PFSK-1 (cell line): Measurements from ENCODE around the gene ARHGEF3.

Experiments used
- TAF1 ChIP-seq: IDR thresholded peaks from 2 replicates; pipeline ENCODE4 v1.6.1; 2012; ENCODE audit warnings: low read length, control low read depth, borderline replicate concordance; ENCODE audit not compliant: insufficient read depth
- TF ChIP-seq, protein P1 (sequence below), 2 experiments: IDR thresholded peaks; 2 replicates each; pipeline versions ENCODE4 v1.6.1 to v1.8.0; 2011 to 2012; ENCODE audit warnings: low read depth in 2 of 2, low read length in 2 of 2, control low read depth in 1 of 2, inconsistent platforms in 1 of 2, mild to moderate bottlenecking in 1 of 2, moderate library complexity in 1 of 2; ENCODE audit not compliant: insufficient read depth in 1 of 2

DNA sequence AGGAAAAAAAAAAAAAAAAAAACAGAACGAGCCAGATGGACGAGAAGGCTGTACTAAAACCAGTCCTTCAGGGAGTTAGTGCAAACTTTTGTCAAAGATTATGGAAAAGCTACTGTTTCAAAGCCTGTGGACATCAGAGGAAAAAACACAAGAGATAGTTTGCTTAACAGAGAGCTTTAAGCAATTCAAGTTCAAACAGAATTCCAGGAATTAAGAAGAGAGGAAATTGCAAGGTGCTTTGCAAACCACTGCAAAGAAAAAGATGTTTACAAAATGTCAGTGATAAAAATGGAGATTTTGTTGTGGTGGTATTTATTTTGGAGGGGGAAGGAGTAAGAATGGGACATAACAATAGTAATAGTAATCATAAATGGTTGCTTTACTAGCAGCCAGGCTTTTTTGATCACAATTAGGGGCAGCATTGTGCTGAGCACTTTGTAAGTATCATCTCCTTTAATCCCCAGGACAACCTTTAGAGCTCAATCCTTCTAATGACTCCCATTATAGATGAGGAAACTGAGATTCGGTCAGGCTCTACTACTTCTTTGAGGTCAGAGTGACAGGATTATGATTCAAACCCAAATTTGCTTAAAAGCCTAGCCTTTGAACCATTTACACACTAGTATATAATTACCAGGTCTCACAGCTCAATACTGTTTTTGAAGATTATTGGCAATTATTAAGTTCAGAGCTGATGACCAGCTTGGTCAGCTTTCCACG, 22.4 kb upstream of the ARHGEF3 start:
- TF ChIP-seq TAF1, result no peak
- TF ChIP-seq, protein P1, sequence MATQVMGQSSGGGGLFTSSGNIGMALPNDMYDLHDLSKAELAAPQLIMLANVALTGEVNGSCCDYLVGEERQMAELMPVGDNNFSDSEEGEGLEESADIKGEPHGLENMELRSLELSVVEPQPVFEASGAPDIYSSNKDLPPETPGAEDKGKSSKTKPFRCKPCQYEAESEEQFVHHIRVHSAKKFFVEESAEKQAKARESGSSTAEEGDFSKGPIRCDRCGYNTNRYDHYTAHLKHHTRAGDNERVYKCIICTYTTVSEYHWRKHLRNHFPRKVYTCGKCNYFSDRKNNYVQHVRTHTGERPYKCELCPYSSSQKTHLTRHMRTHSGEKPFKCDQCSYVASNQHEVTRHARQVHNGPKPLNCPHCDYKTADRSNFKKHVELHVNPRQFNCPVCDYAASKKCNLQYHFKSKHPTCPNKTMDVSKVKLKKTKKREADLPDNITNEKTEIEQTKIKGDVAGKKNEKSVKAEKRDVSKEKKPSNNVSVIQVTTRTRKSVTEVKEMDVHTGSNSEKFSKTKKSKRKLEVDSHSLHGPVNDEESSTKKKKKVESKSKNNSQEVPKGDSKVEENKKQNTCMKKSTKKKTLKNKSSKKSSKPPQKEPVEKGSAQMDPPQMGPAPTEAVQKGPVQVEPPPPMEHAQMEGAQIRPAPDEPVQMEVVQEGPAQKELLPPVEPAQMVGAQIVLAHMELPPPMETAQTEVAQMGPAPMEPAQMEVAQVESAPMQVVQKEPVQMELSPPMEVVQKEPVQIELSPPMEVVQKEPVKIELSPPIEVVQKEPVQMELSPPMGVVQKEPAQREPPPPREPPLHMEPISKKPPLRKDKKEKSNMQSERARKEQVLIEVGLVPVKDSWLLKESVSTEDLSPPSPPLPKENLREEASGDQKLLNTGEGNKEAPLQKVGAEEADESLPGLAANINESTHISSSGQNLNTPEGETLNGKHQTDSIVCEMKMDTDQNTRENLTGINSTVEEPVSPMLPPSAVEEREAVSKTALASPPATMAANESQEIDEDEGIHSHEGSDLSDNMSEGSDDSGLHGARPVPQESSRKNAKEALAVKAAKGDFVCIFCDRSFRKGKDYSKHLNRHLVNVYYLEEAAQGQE (IDR thresholded peaks at IDR 0.05; ENCODE audit: insufficient read depth in 1 of 2, low read depth in 2 of 2, low read length in 2 of 2), result no peak
